KMS-11 (cell line): ENCODE results near the gene DSC3.

ENCODE experiments used
- H2AFZ ChIP-seq: fragments of 200-600 bp; sonication (generic); 2 replicates; pipeline ENCODE4 v1.6.1; 2016; ENCODE audit warnings: antibody characterized with exemption, mixed run types, low read depth
- H3K27ac ChIP-seq: fragments of 200-600 bp; sonication (generic); 2 replicates; pipeline ENCODE4 v1.6.1; 2016; ENCODE audit warnings: mild to moderate bottlenecking, mixed run types
- H3K27me3 ChIP-seq: fragments of 200-600 bp; sonication (generic); 2 replicates; pipeline ENCODE4 v1.6.1; 2017; ENCODE audit warnings: mild to moderate bottlenecking, low read depth, mixed run types, moderate library complexity; ENCODE audit not compliant: insufficient read depth
- H3K36me3 ChIP-seq: fragments of 200-600 bp; sonication (generic); 2 replicates; pipeline ENCODE4 v1.6.1; 2017; ENCODE audit warnings: mild to moderate bottlenecking, mixed run types; ENCODE audit not compliant: insufficient read depth
- H3K4me1 ChIP-seq: fragments of 200-600 bp; sonication (generic); 2 replicates; pipeline ENCODE4 v1.6.1; 2016; ENCODE audit warnings: mild to moderate bottlenecking, low read depth, mixed run types; ENCODE audit not compliant: poor library complexity, severe bottlenecking
- H3K4me2 ChIP-seq: fragments of 200-600 bp; sonication (generic); 2 replicates; pipeline ENCODE4 v1.7.0; 2016; ENCODE audit warnings: mild to moderate bottlenecking, mixed run types
- H3K4me3 ChIP-seq: fragments of 200-600 bp; sonication (generic); IDR thresholded peaks from 2 replicates; pipeline ENCODE4 v1.6.1; 2017; ENCODE audit warnings: low read depth, low read length, mixed read lengths; ENCODE audit not compliant: insufficient read depth
- H3K79me2 ChIP-seq: fragments of 200-600 bp; sonication (generic); 2 replicates; pipeline ENCODE4 v1.6.1; 2016; ENCODE audit warnings: low read depth, mixed run types; ENCODE audit not compliant: insufficient read depth
- H3K9ac ChIP-seq: fragments of 200-600 bp; sonication (generic); 2 replicates; pipeline ENCODE4 v1.6.1; 2016; ENCODE audit warnings: mild to moderate bottlenecking, mixed run types
- H4K20me1 ChIP-seq: fragments of 200-600 bp; sonication (generic); 2 replicates; pipeline ENCODE4 v1.6.1; 2016; ENCODE audit warnings: mild to moderate bottlenecking, mixed run types; ENCODE audit not compliant: insufficient read depth
- TF ChIP-seq, protein P1 (sequence below): fragments of 200-600 bp; sonication (generic); conservative IDR thresholded peaks from 2 replicates; pipeline ENCODE4 v1.6.1; 2017; ENCODE audit warnings: low read depth, mild to moderate bottlenecking, antibody characterized with exemption, low read length, moderate library complexity, mixed read lengths

The DSC3 gene

DNA sequence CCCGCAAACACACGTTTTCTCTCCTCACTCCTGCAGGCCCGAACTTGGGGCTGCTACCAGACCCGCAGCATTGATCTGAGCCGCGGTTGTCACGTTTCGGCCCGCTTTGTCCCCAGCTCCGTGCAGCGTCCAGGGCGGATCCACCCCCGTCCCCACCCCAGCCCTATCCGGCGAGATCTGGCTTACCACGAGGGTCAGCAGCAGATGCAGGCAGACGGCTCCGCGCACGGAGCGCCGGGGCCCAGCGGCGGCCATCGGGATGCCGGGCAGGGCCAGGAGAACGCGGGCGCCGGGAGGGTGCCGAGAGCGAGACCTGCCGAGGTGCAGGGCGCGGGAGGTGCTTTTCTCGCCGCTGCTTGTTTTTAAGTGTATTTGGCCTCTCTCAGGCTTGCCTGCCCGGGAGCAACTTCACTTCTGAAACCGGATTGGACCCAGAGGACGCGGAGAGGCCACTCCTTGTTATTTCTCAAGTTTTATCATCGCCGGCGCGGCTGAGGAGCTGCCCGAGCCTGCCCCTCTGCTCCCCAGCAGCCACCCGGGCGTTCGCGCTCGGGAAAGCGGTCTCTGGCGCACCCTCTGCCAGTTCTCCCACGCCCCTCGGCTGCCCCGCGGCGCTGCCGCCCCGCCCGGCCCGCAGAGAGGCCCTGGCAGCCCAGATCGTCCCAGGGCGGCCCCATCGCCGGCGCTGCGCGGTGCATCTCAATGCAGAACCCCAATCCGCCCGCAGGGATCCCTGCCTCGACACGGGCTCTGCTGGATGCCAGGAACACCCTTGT is at the start of gene DSC3:
Gene DSC3, minus strand, starts transcription at position 337 of the 776 bp plus-strand sequence. Its CDS starts 82 bp downstream, at position 255.
- H3K4me2 ChIP-seq = no peak within 1 kb of the TSS
- no peaks in the 10 kb centered on the region for H3K79me2 ChIP-seq
- H3K4me1 ChIP-seq = no peaks in the 10 kb centered on the region
- H2AFZ ChIP-seq = no peak within 1 kb of the TSS
- H3K27ac ChIP-seq = no peak within 1 kb of the TSS
- H3K27me3 ChIP-seq = no peaks in the 10 kb centered on the region
- H3K4me3 ChIP-seq = no peak within 1 kb of the TSS
- TF ChIP-seq, protein P1, sequence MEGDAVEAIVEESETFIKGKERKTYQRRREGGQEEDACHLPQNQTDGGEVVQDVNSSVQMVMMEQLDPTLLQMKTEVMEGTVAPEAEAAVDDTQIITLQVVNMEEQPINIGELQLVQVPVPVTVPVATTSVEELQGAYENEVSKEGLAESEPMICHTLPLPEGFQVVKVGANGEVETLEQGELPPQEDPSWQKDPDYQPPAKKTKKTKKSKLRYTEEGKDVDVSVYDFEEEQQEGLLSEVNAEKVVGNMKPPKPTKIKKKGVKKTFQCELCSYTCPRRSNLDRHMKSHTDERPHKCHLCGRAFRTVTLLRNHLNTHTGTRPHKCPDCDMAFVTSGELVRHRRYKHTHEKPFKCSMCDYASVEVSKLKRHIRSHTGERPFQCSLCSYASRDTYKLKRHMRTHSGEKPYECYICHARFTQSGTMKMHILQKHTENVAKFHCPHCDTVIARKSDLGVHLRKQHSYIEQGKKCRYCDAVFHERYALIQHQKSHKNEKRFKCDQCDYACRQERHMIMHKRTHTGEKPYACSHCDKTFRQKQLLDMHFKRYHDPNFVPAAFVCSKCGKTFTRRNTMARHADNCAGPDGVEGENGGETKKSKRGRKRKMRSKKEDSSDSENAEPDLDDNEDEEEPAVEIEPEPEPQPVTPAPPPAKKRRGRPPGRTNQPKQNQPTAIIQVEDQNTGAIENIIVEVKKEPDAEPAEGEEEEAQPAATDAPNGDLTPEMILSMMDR = no peak
- no peaks in the 10 kb centered on the region for H4K20me1 ChIP-seq
- no peak within 1 kb of the TSS for H3K9ac ChIP-seq
- no peaks in the 10 kb centered on the region for H3K36me3 ChIP-seq

- H3K27ac ChIP-seq = no peak overlapping the region
- H3K4me1 ChIP-seq = no peaks in the 10 kb centered on the region
- TF ChIP-seq, protein P1 = no peak
- no peaks in the 10 kb centered on the region for H4K20me1 ChIP-seq
- no peaks in the 10 kb centered on the region for H3K79me2 ChIP-seq
- no peak overlapping the region for H3K4me2 ChIP-seq
- no peak overlapping the region for H3K4me3 ChIP-seq
- H3K36me3 ChIP-seq = no peaks in the 10 kb centered on the region
- no peaks in the 10 kb centered on the region for H3K27me3 ChIP-seq
- H3K9ac ChIP-seq = no peak overlapping the region
- no peak overlapping the region for H2AFZ ChIP-seq
These were observed 48.8 kb upstream of the DSC3 start for GRCh38 chr18:31091350-31091749.

GRCh38 chr18:31088532-31088931 is 46.0 kb upstream of the DSC3 start:
- no peaks in the 10 kb centered on the region for H3K36me3 ChIP-seq
- TF ChIP-seq, protein P1 = no peak
- no peak overlapping the region for H2AFZ ChIP-seq
- H4K20me1 ChIP-seq = no peaks in the 10 kb centered on the region
- no peak overlapping the region for H3K27ac ChIP-seq
- H3K27me3 ChIP-seq = no peaks in the 10 kb centered on the region
- H3K4me1 ChIP-seq = no peaks in the 10 kb centered on the region
- H3K4me2 ChIP-seq = no peak overlapping the region
- H3K79me2 ChIP-seq = no peaks in the 10 kb centered on the region
- no peak overlapping the region for H3K4me3 ChIP-seq
- no peak overlapping the region for H3K9ac ChIP-seq

DNA sequence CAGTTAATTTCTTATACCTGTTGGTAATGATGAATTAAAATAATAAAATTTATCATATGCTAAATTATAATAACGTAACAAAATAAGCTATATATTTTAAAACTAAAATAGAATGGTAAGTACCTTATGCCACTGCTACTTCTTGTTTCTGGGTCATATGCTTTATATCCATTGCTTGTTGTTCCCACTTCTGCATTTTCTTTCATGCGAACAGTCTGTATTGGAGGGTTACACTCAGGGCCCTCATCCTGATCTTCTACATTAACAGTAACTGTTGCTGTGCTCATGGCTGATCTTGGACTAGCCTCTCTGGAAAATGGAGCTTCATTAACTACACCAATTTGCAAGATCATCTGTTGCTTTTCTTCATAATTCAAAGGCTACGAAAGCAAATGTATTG is 37.4 kb upstream of the DSC3 start:
- Histone ChIP-seq H3K9ac (no peak overlapping the region), H3K79me2 (no peaks in the 10 kb centered on the region), H4K20me1 (no peaks in the 10 kb centered on the region), H3K4me1 (no peaks in the 10 kb centered on the region), H2AFZ (no peak overlapping the region), H3K36me3 (no peaks in the 10 kb centered on the region), H3K27me3 (no peaks in the 10 kb centered on the region), H3K27ac (no peak overlapping the region), H3K4me2 (no peak overlapping the region), H3K4me3 (no peak overlapping the region)
- TF ChIP-seq, protein P1 = no peak
